ENCODE results near the gene SLC36A1.
"Not testable (repeated sequence)": the region's sequence is repeated elsewhere in the genome, so short reads cannot be mapped to it uniquely, and the experiment has no call there.

SLC36A1 gene

DNA sequence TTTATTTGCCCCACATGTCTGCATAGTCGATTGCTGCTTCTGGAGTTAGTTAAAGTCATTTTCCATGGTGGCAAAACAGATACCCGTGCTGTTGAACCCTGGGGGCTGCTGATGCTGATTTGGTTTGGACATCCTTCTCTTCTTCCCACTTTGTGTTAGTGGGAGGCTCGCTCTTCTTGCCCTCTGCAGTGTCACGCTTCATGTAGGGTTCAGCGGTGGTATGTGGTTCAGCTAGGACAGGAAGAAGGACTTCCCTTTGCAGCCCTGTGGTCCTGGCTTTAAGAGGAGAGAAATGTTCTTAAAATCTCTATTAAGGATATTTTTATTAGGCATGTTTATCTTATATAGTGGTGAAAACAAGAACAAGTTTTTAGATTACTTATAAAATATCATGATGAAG, 36.2 kb downstream of the SLC36A1 start:
- no peak for DNase-seq (ENCODE audit: low read depth in 3 of 3)

DNA sequence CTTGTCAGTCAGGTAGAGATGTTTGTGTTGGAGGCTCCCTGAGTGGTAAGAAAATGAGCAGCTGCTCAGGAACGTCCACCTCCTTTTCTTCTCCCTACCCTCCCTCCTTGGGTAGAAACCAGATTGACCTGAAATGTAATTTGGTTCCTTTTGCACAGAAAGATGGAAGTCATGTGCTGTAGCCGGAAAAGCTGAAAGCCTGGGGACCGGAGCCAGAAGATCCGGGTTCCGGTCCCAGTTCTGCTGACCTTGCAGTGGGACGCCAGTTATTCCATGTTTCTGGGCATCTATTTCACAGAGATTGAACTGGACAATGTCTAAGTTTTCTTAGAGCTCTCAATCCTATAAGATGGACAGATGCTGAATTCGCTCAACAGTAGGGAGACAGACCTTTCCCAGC, 40.1 kb downstream of the SLC36A1 start:
- no peak for DNase-seq (ENCODE audit: low read depth in 3 of 3)

DNA sequence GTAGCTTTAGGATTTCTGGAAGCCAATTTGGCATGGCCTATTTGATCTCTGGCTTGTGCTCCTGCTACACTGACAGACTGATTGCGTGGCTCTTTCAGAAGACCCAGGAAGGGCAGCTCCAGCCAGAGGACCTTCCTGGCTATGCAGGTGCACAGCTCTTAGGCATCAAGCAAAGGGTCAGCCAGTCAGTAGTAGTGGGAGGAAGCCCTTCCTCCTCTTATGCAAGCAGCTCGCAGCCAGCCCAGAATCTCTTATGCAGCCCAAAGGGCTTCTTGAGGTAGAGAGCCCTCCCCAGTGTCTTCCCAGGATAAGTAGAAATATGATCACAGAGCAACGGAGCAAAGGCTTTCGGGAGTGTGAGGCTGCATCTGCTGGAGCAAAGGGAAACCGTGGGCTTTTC, 43.2 kb downstream of the SLC36A1 start:
- no peak for DNase-seq (ENCODE audit: low read depth in 3 of 3)

DNA sequence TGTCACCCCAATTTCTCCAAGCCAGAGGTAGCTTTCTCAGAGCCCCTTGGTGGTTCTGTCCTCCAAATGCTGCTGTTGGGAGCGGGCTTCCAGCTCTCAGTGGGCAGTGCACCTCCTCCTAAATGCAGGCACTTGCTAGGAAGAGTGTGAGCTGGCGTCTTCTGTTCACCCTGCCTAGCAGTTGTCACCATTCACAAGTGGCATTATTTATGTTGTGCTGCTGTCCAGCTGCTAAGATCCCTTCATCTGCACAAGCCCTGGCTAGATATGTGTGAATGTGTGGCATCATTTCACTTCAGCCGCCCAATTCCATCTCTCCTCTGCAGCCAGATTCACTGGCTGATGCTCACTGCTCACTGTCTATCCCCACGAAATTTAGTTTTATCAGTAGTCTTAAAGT, 43.7 kb downstream of the SLC36A1 start:
- no peak for DNase-seq (ENCODE audit: low read depth in 3 of 3)

DNA sequence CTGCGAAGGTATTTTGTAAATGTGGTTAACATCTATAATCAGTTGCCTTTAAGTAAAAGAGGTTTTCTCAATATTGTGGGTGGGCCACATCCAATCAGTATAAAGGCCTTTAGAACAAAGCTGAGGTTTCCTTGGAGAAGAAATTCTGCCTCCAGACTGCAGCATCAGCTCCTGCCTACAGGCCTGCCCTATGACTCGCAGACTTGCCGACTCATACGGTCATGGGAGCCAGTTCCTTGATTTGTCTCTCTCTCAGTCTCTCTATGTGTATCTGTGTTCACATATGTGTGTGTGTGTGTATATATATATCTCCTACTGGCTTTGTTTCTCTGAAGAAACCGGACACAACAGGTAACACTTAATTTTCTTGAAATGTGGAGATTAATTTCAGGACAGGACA, 45.3 kb downstream of the SLC36A1 start:
- no peak for DNase-seq (ENCODE audit: low read depth in 3 of 3)

DNA sequence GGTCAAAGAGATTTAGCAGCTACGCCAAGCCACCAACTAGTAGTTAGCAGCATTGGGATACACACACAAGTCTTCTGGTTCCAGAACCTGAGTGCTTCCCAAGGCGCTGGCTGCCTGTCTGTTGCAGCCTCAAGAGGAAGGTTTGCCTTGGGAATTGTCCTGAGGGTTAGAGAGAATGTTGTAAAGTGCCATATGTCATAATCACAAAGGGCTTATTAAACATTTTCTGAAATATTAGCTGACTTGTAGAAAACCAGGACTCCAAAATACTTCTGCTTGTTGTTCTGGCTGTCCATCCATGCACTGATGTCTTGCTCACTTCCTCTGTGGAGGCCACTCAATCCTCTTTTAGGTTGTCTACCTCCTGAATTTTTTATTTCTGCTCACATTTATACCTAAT, 46.3 kb downstream of the SLC36A1 start:
- no peak for DNase-seq (ENCODE audit: low read depth in 3 of 3)

DNA sequence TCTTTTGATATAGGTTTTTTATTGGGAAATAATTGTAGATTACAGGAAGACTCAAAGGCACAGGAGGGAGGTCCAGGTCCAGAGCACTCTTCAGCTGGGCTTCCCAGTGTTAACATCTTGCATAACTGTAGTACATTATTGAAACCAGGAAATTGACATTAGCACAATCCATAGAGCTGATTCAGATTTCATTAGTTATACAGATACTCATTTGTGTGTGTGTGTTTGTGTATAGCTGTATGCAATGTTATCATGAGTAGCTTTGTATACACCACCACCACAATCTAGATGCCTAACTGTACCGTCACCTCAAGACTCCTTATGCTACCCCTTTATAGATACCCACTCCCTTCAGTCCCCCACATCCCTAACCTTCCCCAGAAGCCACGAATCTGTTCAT, 47.9 kb downstream of the SLC36A1 start:
- no peak for DNase-seq (ENCODE audit: low read depth in 3 of 3)

DNA sequence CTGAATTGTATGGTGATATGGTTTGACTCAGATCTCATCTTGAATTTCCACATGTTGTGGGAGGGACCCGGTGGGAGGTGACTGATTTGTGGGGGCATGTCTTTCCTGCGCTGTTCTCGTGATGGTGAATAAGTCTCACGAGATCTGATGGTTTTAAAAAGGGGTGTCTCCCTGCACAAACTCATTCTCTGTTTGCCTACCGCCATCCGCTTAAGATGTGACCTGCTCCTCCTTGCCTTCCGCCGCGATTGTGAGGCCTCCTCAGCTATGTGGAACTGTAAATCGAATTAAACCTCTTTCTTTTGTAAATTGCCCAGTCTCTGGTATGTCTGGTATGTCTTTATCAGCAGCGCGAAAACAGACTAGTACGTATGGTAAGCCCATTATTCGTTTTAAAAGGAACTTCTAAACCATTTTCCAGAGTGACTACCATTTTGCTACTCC, 48.7 kb downstream of the SLC36A1 start:
- no peak for DNase-seq (ENCODE audit: low read depth in 3 of 3)

DNA sequence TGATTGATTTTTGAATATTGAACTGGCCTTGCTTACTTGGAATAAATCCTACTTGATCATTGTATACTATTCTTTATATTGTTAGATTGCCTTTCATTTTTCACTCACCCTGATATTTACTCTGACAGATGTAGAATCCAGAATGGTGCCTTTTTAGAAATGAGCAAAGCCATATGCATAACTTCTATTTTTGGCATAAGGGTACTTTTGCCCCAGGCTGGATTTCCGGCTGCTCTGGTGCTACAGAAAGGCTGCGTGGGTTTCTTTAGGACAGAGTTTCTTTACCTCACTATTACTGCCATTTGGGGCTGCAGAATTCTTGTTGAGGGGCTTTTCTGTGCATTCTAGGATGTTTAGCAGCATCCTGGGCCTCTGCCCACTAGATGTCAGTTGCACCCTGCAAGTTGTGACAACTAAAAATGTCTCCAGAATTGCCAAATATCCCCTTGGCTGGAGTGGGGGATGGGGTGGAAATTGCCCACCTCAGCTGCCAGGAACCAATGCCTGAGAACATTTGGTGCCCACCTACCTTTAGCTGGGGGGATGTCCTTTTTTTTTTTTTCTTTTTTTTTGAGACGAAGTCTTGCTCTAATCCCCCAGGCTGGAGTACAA, 50.1 kb downstream of the SLC36A1 start:
- no peak for DNase-seq (ENCODE audit: low read depth in 3 of 3)

DNA sequence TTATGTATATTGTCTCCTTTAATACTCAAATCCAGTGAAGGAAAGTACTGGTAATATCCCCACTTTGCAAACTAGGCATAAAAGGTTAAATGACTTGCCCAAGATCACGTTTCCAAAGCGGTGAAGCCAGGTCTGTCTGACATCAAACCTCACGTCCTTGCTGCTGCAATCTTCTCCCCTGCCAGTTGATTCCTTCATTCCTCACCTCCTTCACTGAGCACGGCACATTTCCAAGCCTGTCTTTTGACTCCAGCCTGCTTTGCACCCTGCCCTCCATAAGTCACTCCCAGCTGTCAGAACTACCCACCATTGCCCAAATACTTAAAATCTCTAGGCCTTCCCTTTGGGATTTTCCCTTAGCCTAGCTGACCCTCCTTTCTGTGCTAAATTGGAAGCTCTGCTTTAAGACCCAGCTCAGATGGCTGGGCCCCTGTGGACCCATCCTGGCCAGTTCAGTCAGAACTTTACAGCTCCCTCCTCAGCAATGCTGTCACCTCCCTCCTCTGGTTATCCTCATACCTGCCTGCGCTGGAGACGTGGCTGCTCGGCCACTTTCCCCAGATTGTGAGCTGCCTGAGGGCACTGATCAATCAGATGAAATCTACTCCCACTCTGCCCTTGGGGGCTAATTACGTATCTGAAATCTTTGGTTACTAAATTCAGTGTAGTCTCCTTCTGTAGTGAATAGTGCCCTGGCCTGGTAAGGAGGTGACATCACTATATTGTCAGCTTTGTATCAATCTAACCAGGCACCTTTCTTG, 51.2 kb downstream of the SLC36A1 start:
- DNase-seq (ENCODE audit: low read depth in 3 of 3): no peak

DNA sequence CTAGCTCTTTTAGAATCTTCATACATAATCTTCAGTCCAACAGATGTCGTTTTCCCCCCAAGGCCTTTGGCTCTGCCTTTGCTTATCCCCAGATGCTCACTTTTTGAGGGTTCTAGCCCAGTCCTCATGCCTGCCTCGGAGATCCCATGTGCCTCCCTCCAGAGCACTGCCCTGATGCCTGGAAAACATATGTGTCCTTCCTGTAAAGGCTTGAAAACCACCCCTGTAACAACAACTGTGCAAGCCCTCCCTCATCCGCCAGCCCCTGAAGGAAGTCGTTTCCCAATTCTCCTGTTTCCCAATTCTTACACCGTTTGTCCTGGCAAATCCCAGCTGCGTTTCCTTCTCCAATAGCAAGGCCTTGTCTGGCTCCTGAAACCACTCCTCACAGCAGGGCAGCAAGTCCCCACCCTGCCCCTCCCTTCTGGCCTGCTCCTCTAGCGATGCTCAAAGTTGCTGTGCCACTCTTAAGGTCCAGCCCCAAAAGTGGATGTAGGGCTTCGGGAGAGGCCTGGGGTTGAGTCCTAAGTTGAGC, 52.2 kb downstream of the SLC36A1 start:
- DNase-seq (ENCODE audit: low read depth in 3 of 3): no peak

DNA sequence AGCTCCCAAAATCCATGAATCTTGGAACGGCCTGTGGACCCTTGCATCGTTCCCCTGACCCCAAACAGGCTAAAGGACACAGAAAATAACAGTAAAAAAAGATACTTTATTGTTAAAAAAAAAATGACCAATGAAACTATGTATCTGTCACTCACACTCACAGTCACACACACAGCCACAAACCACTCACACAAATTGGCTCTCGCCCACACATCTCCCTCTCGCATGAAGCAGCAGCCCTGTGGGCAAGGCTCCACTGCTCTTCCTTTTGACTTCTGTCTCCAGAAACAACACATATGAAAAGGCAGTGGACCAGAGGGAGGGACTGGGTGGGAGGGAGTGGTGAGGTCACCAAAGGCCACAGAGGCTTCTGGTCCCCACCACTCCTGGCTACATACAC, 56.6 kb downstream of the SLC36A1 start:
- no peak for DNase-seq (ENCODE audit: low read depth in 3 of 3)

DNA sequence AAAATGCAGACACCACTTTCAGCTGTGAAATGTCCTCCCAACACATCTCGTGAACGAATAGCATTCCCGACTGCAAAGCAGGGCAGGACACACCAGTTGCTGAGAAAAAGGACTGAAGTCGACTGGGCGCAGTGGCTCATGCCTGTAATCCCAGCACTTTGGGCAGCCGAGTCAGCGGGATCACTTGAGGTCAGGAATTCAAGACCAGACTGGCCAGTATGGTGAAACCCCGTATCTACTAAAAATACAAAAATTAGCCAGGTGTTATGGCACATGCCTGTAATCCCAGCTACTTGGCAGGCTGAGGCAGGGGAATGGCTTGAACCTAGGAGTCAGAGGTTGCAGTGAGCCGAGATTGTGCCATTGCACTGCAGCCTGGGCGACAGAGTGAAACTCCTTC, 60.9 kb downstream of the SLC36A1 start:
- DNase-seq (ENCODE audit: low read depth in 3 of 3): not testable (repeated sequence)

DNA sequence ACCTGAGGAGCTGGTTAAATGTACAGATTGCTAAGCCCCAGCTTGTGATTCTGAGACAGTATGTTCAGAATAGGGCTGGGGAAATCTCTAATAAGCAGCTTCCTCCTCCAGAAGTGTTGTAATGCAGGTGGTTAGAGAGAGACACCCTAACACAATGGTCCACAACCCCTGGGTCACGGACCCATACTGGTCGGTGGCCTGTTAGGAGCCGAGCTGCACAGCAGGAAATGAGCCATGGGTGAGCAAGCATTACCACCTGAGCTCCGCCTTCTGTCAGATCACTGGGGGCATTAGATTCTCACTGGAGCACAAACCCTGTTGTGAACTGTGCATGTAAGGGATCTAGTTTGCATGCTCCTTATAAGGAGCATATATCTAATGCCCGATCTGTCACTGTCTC, 61.8 kb downstream of the SLC36A1 start:
- DNase-seq (ENCODE audit: low read depth in 3 of 3): no peak

DNA sequence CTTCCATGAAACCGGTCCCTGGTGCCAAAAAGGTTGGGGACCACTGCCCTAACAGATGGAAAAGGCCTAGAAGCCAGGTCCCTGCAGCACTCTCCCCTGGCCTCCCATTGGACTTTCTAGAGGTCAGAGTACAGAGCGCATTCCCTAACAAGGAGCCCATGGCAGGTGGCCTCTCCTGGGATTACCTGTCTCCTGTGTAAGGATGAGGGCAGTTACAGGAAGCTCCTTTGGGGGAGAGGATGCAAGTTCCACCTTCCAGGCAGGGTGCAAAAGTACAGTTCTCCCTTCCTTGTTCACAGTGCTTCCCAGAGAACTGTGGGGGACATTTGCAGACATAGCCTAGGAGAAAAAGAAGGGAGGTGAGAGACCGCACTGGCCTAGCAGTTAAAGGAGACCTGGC, 62.4 kb downstream of the SLC36A1 start:
- no peak for DNase-seq (ENCODE audit: low read depth in 3 of 3)

DNA sequence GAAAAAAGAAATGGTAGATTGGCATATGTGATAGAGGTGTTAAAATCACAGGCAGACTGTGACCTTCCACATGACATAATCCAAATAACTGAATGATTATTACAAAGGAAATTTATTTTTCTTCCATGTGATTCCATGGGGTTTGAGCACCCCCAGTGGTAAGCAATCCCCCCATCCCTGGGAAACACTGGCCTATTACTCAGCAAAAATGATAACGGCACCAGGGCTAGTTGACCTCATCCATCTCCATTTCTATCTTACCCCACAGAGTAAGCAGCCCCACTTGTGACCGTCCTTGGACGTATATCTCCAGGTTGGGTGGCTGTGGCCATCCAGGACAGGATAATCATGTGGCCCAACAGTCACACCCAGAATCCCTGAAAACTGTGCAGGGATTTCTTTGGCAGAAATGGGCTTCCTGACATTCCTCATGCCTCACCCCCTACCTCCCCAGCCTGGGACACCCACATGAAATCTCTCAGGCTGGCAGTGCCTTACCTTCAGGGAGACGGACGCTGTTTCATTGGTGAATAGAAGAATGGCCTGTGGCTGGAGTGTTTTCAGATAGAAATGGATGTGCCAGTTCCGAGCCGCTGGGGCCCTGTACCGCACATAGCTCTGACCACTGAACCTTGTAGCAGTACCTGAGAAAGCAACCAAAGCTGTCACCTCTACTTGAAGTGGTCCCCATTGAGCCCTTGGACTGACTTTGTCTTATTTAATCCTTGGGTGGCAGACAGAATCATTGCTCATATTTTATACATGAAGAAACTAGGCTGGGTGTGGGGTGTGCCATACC, 69.9 kb downstream of the SLC36A1 start:
- DNase-seq (ENCODE audit: low read depth in 3 of 3): no peak

DNA sequence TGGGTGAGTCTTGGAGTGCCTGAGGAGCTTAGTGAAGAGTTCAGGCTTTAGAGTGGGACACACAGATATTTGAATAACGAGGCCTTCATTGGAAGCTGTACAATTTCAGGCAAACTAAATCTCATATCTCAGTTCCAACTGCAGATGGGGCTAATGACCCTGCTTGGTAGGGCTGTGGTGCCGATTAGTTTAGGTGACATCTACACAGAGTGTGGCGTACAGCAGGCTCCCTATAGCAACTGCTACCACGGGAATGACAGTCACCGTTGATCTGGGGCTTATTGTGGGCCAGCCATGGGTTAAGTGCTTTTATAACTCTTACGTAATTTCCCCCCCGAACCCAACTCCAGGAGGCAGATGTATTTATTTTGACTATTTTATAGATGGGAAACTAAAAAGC, 72.9 kb downstream of the SLC36A1 start:
- no peak for DNase-seq (ENCODE audit: low read depth in 3 of 3)

DNA sequence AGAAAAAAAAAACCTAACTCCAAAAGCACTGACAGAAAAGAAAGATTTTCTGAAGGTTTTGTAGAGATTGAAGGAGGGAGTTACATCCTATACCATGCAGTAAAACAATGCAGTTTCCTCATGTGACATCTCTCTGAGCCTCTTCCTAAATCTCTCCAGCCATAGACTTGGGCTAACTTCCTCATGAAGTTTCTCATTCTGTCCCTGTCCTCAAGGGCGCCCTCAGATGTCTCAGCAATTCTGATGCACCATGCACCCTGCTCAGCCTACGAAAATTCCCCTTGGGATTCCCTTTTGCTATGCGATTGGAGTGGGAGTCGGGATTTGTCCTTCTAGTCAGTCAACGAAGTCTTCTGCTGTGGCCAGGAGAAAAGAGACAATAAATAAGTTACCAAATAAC, 74.8 kb downstream of the SLC36A1 start:
- DNase-seq (ENCODE audit: low read depth in 3 of 3): no peak

DNA sequence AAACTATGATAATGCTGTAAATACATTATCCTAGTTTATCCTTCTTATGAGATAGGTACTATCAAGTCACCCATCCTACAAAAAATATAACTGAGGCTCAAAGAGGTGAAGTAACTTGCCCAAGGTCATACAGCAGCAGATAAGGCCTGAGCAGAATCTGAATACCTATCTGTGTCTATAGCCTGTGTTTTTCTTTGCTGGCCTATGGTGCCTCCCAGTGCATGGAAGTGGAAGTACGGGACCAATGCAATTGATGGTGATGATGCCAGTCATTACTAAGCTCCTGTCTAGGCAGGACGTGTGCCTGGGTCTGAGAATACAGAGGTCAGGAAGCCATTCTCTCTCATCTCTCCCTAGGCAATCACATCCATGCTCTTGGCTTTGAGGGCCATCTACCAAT, 75.9 kb downstream of the SLC36A1 start:
- DNase-seq (ENCODE audit: low read depth in 3 of 3): peak in 2 of 3 experiments; percentile 5 to 36

DNA sequence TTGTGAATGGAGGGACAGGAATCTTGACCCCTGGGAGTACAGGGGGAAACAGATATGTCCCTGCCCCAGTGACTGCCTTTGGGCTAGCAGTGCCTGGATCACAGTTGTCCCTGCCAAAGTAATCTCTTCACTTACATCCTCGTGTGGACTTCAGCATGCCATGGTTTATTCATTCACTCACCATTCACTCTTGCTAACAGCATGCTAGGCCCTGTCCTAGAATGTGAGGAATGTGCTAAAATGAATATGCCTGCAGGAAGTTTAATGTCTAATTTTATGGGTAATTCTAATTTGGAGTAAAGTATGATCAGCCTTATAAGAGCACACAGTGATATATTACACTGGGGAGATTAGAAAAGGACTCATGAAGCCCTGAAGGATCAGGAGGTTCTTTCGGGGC, 80.8 kb downstream of the SLC36A1 start:
- DNase-seq (ENCODE audit: low read depth in 3 of 3): no peak

DNA sequence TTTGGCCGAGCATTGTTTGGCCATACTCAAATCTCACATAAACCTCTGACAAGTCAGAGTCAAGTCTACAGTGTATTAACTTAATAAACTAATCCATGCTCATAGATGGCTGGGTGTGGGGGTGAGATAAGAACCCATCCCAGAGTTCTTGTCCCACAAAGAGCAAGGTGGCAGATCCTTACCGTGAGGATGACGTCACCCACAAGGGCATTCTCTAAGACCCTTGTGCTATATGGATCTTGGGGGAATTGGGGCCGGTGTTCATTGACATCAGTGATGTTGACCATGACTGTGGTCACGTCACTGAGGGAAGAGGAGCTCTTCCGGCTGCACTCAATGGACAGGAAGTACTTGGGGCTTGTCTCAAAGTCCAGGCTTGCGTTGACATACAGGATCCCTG, 81.6 kb downstream of the SLC36A1 start:
- no peak for DNase-seq (ENCODE audit: low read depth in 3 of 3)

DNA sequence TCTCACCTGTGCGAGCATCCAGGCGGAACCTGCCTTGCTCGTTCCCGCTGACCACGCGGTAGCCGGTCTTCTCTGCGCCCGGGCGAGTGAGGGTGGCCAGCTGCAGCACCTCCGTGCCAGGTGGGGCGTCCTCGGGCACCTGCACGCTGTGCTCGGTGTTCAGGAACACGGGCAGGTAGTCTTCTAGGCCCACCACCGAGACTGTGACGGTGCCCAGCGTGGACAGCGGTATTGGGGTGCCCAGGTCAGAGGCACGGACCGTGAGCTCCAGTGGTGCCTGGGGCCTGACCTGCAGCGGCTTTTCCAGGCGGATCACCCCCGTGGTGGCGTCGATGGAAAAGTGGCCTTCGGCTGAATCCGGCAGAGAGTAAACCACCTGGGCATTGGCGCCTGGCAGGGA, 84.2 kb downstream of the SLC36A1 start:
- no peak for DNase-seq (ENCODE audit: low read depth in 3 of 3)

DNA sequence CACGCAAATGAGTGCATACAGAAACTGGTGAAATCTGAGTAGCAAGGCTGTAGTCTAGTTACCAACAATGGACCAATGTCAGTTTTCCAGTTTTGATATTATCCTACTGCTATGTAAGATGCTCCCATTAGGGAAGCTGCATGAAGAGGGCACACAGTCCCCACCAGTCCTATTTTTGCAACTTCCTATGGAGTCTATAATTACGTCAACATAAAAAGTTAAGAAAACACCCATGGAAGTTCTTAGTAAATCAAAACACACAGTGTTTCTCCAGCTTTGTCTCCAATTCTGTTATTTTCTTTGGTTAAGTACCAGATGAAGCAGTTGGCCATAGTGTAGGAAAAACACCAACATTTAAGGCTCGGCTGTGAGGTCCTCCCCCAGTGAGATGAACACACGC, 85.0 kb downstream of the SLC36A1 start:
- DNase-seq (ENCODE audit: low read depth in 3 of 3): no peak

Data from stimulated activated CD4-positive, alpha-beta T cell treated with anti-CD3 and anti-CD28 coated beads, TNF-alpha, amount 100 ng/mL, for 24 hours (primary cell).